ENCODE measurements around the gene SLC7A6. TPM values are rescaled to one million over a fixed set of nuclear protein-coding genes. Genes with fewer than 3 reads are reported as not detected.

SLC7A6 gene
- 1 to 10 TPM; 1.6 to 9.6 (median 4.5) TPM for total RNA-seq
- long read RNA-seq, partial matches to known transcripts = 0 of 1 reads
- long read RNA-seq, other reads (novel, unspliced or antisense) = 1 of 1 reads

- peaks cover 0 to 14% (median 0%) of the 10 kb centered on the region in 4 donors for H3K36me3 ChIP-seq
- no peaks in the 10 kb centered on the region for H3K27me3 ChIP-seq
- ATAC-seq = peak; percentile 75 to 89 (median 80)
- TF ChIP-seq POLR2A (IDR thresholded peaks at IDR 0.05) (peak; percentile 70), CTCF (IDR thresholded peaks at IDR 0.05) (peak; percentile 55 to 72 (median 63))
- H3K27ac ChIP-seq = peak within 1 kb of the TSS; percentile 67 to 80 (median 69)
- no peaks in the 10 kb centered on the region for H3K9me3 ChIP-seq
- intact Hi-C loops (cut with DNase I) = no loop called here
- 0% methylated on average over 3 of the region's 123 CpGs for whole genome bisulfite sequencing (ENCODE audit: insufficient coverage, low coverage, low lambda C conversion rate, missing lambda C conversion rate)
- peak; percentile 75 to 86 (median 78) for DNase-seq
- H3K4me3 ChIP-seq = peak within 1 kb of the TSS; percentile 69 to 85 (median 83)
- H3K4me1 ChIP-seq = peaks cover 0 to 18% (median 0%) of the 10 kb centered on the region in 4 donors
Observed at GRCh38 chr16:68264128-68265077, at the start of gene SLC7A6. Gene SLC7A6, plus strand, starts transcription at chr16:68264526. Its CDS starts 10,201 bp downstream, at chr16:68274727.

- TF ChIP-seq CTCF (IDR thresholded peaks at IDR 0.05) (no peak), POLR2A (IDR thresholded peaks at IDR 0.05) (no peak)
- DNase-seq (no peak), ATAC-seq (no peak)
- Histone ChIP-seq H3K27me3 (no peaks in the 10 kb centered on the region), H3K36me3 (peaks cover 0 to 3% (median 0%) of the 10 kb centered on the region in 4 donors), H3K27ac (no peak overlapping the region), H3K4me3 (no peak overlapping the region), H3K4me1 (no peaks in the 10 kb centered on the region), H3K9me3 (peaks cover 0 to 2% (median 0%) of the 10 kb centered on the region in 4 donors)
- WGBS (ENCODE audit: insufficient coverage, low coverage, low lambda C conversion rate, missing lambda C conversion rate) = 93% methylated on average over 3 of the region's 3 CpGs
- intact Hi-C loops (cut with DNase I) = no loop called here
Observed at GRCh38 chr16:68214726-68215125, 49.6 kb upstream of the SLC7A6 start.

GRCh38 chr16:68215302-68215701 lies 49.0 kb upstream of the SLC7A6 start:
- Histone ChIP-seq H3K36me3 (peaks cover 0 to 3% (median 0%) of the 10 kb centered on the region in 4 donors), H3K9me3 (peaks cover 0 to 2% (median 0%) of the 10 kb centered on the region in 4 donors), H3K4me1 (no peaks in the 10 kb centered on the region), H3K27me3 (no peaks in the 10 kb centered on the region), H3K4me3 (no peak overlapping the region), H3K27ac (no peak overlapping the region)
- ATAC-seq (no peak), DNase-seq (no peak)
- 100% methylated on average over 1 of the region's 1 CpG for WGBS (ENCODE audit: insufficient coverage, low coverage, low lambda C conversion rate, missing lambda C conversion rate)
- intact Hi-C loops (cut with DNase I) = no loop called here
- TF ChIP-seq POLR2A (IDR thresholded peaks at IDR 0.05) (no peak), CTCF (IDR thresholded peaks at IDR 0.05) (no peak)

- H3K9me3 ChIP-seq = peaks cover 0 to 2% (median 0%) of the 10 kb centered on the region in 4 donors
- H3K4me3 ChIP-seq = no peak overlapping the region
- no peak overlapping the region for H3K27ac ChIP-seq
- TF ChIP-seq POLR2A (IDR thresholded peaks at IDR 0.05) (no peak), CTCF (IDR thresholded peaks at IDR 0.05) (no peak)
- no peaks in the 10 kb centered on the region for H3K27me3 ChIP-seq
- intact Hi-C loops (cut with DNase I) = no loop called here
- 91% methylated on average over 3 of the region's 3 CpGs for WGBS (ENCODE audit: insufficient coverage, low coverage, low lambda C conversion rate, missing lambda C conversion rate)
- DNase-seq (no peak), ATAC-seq (no peak)
- peaks cover 0 to 3% (median 0%) of the 10 kb centered on the region in 4 donors for H3K36me3 ChIP-seq
- peaks cover 0 to 5% (median 0%) of the 10 kb centered on the region in 4 donors for H3K4me1 ChIP-seq
Observed at GRCh38 chr16:68216240-68216639, 48.1 kb upstream of the SLC7A6 start.

All from right lobe of liver (tissue), 6 donors.